Measurements from ENCODE around the gene PRUNE1.
A peak's percentile ranks its signal among the peaks of the same experiment; 100 is the strongest.

The PRUNE1 gene

DNA sequence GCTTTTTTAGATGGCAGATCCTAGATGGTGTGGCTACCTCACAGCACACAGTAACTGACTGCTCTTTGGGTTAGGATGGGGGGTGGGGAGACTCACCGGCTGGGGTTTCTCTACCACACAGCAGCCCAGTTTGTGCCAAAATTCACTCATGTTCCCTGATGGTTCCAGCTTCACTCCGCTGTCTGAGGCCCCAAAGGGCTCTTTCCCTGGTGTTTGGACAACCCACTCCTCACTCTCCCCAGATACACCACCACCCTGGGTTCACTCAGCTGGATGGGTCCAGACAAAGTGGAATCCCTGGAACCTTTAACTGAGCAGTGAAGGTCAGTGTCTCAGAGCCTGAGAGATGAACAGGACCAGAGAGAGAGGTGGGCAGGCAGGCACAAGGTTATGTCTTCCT lies 47.3 kb downstream of the PRUNE1 start:
- CTCF ChIA-PET, result interaction anchor here (0.6 kb wide), 1 partner anchor 201 kb away, joined by 6 read pairs; no protein-coding TSS in a partner anchor
- POLR2A ChIA-PET, result no interaction called here
- TF ChIP-seq NFRKB (IDR thresholded peaks at IDR 0.05) (no peak), TARDBP (IDR thresholded peaks at IDR 0.05) (no peak), ZNF384 (IDR thresholded peaks at IDR 0.05) (no peak), ELF4 (IDR thresholded peaks at IDR 0.05) (no peak), ARNT (IDR thresholded peaks at IDR 0.05) (no peak), FOXK2 (IDR thresholded peaks at IDR 0.05) (no peak), SP1 (IDR thresholded peaks at IDR 0.05) (no peak), CTBP1 (IDR thresholded peaks at IDR 0.05; ENCODE audit: borderline replicate concordance) (no peak), FOXA1 (IDR thresholded peaks at IDR 0.05) (no peak), SUZ12 (IDR thresholded peaks at IDR 0.05) (no peak)
- TF ChIP-seq, protein P1, sequence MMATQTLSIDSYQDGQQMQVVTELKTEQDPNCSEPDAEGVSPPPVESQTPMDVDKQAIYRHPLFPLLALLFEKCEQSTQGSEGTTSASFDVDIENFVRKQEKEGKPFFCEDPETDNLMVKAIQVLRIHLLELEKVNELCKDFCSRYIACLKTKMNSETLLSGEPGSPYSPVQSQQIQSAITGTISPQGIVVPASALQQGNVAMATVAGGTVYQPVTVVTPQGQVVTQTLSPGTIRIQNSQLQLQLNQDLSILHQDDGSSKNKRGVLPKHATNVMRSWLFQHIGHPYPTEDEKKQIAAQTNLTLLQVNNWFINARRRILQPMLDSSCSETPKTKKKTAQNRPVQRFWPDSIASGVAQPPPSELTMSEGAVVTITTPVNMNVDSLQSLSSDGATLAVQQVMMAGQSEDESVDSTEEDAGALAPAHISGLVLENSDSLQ (IDR thresholded peaks at IDR 0.05), result no peak
- no peak for DNase-seq (ENCODE audit: extremely low spot score)

DNA sequence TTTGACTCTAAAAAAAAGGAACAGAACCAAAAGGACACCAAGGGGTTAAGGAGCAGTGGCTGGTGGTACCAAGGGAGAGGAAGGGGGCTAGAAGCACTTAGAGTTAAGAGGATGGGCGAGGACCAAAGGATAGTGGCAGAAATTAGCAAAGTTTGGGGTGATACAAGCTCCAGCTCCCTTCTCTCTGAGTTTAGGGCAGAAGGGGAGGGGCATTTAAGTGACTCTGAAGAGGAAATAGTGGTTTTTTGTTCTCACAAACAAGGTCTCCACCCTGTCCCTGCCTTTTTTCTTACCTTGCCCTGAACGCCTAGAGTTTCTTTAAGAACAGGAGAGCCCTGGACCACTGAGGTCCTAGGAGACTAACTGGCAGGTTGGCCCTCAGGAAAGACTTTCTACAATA lies 47.9 kb downstream of the PRUNE1 start:
- POLR2A ChIA-PET, result no interaction called here
- no peak for DNase-seq (ENCODE audit: extremely low spot score)
- TF ChIP-seq FOXA1 (IDR thresholded peaks at IDR 0.05) (no peak), SUZ12 (IDR thresholded peaks at IDR 0.05) (no peak), FOXM1 (IDR thresholded peaks at IDR 0.05; ENCODE audit: borderline replicate concordance) (no peak), SP1 (IDR thresholded peaks at IDR 0.05) (no peak), TARDBP (IDR thresholded peaks at IDR 0.05) (no peak), LEF1 (IDR thresholded peaks at IDR 0.05; ENCODE audit: borderline replicate concordance) (no peak), ZNF384 (IDR thresholded peaks at IDR 0.05) (no peak), L3MBTL2 (conservative IDR thresholded peaks at IDR 0.05) (no peak), ARNT (IDR thresholded peaks at IDR 0.05) (no peak), BHLHE40 (IDR thresholded peaks at IDR 0.05; ENCODE audit: borderline replicate concordance) (no peak), HDGF (IDR thresholded peaks at IDR 0.05; ENCODE audit: borderline replicate concordance) (no peak), CTBP1 (IDR thresholded peaks at IDR 0.05; ENCODE audit: borderline replicate concordance) (no peak), FOXK2 (IDR thresholded peaks at IDR 0.05) (no peak), NFRKB (IDR thresholded peaks at IDR 0.05) (no peak), ELF4 (IDR thresholded peaks at IDR 0.05) (no peak)
- TF ChIP-seq, protein P1 (IDR thresholded peaks at IDR 0.05), result no peak
- CTCF ChIA-PET, result no interaction called here

DNA sequence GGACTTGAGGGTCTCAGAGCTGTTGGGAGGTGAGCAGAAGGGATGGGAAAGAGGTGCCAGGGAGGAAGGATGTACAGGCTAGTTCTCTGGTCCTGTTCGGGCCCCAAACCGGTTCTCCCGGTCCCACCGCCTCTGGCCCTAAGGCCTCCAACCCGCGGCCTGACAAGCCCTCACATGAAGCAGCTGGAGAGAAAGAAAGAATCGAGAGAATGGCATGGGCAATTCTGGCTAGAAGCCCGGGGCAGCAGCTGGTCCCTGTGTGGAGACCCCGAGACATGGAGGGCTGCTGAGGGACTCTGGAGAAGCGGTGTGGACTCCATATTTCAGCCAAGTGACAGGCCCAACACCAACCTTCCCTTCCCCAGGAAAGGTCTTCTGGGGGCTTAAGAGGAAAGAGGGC lies 50.4 kb downstream of the PRUNE1 start:
- CTCF ChIA-PET, result interaction anchor here (0.9 to 1.1 kb wide), 3 partner anchors 9 to 134 kb away, joined by 3 to 11 read pairs (median 3); no protein-coding TSS in a partner anchor
- POLR2A ChIA-PET, result interaction anchor here (0.9 to 6.6 kb wide), 7 partner anchors 9 to 96 kb away, joined by 3 to 69 read pairs (median 5); partner anchors contain the start of genes C1orf56 and GABPB2
- TF ChIP-seq, protein P1 (IDR thresholded peaks at IDR 0.05), result peak; percentile 42
- TF ChIP-seq NFRKB (IDR thresholded peaks at IDR 0.05), result no peak
- no peak for TF ChIP-seq ARNT (IDR thresholded peaks at IDR 0.05)
- no peak for TF ChIP-seq LEF1 (IDR thresholded peaks at IDR 0.05; ENCODE audit: borderline replicate concordance)
- DNase-seq (ENCODE audit: extremely low spot score), result no peak

DNA sequence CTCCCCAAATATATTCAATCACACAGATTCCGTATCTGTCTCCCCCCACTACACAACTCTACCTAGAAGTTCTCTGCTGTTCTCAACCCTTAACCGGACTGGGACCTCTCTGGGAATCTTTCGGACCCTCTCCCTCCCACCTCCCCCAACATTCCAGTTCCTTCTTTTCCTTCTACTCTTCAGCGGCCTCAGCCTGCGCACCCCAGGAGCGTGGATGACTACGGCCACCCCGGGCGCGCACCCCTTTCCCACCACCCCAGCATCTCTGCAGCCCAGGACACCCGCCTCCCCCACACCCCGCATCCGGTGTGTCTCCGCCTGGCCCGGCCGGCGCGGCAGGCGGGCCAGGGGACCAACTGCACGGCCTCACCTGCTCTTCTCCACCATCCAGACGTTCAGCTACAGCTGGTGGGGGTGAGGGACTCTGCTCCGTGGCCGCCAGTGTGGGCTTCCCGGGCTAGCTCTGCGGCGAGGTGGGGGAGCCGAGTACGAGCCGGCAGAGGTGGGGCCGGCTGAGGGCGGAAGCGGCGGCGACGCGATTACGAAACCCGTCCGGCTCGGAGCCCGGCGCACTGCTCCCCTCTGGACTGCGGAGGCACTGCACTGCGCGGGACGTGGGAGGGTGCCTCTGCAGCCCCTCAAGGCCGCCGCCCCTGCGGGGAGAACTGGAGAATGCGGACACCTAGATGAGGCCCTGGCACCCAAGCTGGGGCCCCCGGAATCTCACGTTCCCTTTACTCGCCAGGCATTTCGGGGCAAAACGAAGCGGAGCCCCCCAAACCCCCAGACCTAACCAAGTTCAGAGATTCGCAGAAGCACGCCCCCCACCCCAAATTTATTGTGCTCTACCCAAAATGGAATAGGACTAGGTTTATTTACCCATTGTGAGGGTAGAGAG lies 51.1 kb downstream of the PRUNE1 start, which contains the start of gene CDC42SE1:
CDC42SE1 (minus strand) TSS at position 514 of the 898 bp plus-strand sequence. CDS start 3,892 bp downstream, outside the sequence.
- POLR2A ChIA-PET, result interaction anchor here (0.7 to 6.6 kb wide), 8 partner anchors 9 to 480 kb away, joined by 3 to 69 read pairs (median 4); partner anchors contain the start of genes C1orf56, GABPB2 and MCL1
- CTCF ChIA-PET, result interaction anchor here (0.6 to 1.1 kb wide), 5 partner anchors 8 to 534 kb away, joined by 3 to 11 read pairs (median 3); no protein-coding TSS in a partner anchor
- TF ChIP-seq ELF4 (IDR thresholded peaks at IDR 0.05) (peak; percentile 42; the same call in 1 of the 2 replicates), FOXM1 (IDR thresholded peaks at IDR 0.05; ENCODE audit: borderline replicate concordance) (no peak)
- DNase-seq (ENCODE audit: extremely low spot score), result peak; percentile 93

DNA sequence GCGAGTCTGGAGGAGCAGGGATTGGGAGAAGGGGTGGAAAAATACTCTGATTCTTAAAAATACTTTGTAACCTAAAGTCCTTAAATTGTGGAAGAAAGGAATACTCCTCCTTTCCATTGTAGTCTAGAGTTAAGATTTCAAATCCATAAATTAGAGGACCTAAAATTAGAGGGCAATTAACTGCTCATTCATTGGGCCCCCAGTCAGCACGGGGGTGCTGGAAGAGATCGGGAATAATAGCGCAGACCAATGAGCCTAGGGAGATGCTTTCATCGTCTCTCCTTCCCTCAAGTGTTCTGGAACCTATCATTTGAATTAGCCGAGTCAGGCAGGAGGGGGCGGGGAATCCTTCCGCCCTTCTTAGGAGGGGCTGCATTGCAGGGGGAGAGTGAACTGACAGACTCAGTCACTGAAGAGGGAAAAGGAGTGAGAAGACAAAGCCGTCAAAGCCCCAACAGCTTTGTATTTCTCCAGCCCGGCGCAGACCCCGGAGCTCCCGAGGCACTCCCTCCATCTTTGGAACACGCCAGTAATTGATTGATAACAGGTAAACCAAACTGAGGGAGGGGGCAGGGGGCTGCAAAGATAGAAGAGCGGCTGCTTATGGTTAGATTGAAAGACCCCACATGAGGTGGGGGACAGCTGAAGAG lies 51.9 kb downstream of the PRUNE1 start, which contains the start of gene MLLT11:
MLLT11 (plus strand) TSS at position 391 of the 650 bp plus-strand sequence. CDS start 6,828 bp downstream, outside the sequence.
- TF ChIP-seq CTBP1 (IDR thresholded peaks at IDR 0.05; ENCODE audit: borderline replicate concordance), result no peak; the same call in 1 of the 2 replicates
- TF ChIP-seq, protein P1 (IDR thresholded peaks at IDR 0.05), result peak; percentile 61

More for the DNA sequence above, 51.9 kb downstream of the PRUNE1 start, which contains the start of gene MLLT11:
- ChIA-PET CTCF (interaction anchor here (0.6 to 0.9 kb wide), 4 partner anchors 95 to 534 kb away, joined by 3 to 11 read pairs (median 5); no protein-coding TSS in a partner anchor), POLR2A (interaction anchor here (0.7 to 6.6 kb wide), 9 partner anchors 8 to 481 kb away, joined by 3 to 69 read pairs (median 3); partner anchors contain the start of genes C1orf56, GABPB2 and MCL1)
- peak; percentile 58 for DNase-seq (ENCODE audit: extremely low spot score)
